H9 (cell line): ENCODE measurements around the gene UBE3A. TPM values are rescaled to one million over a fixed set of nuclear protein-coding genes. Genes with fewer than 3 reads are reported as not detected.

Source experiments
- DNase-seq: peaks from one replicate; pipeline ENCODE4 v3.0.0-alpha.2; 2017
- H2AFZ ChIP-seq: one replicate; pipeline ENCODE4 v1.6.1; 2013; ENCODE audit warnings: mild to moderate bottlenecking, low read length, control low read depth, moderate library complexity
- H2AK5ac ChIP-seq: 2 replicates; pipeline ENCODE4 v1.6.1; 2013; ENCODE audit warnings: low read length, control low read depth, mixed read lengths; ENCODE audit not compliant: insufficient read length
- H2BK120ac ChIP-seq: one replicate; pipeline ENCODE4 v1.6.1; 2013; ENCODE audit warnings: low read depth, mild to moderate bottlenecking, low read length, control low read depth, inconsistent platforms; ENCODE audit not compliant: poor library complexity, severe bottlenecking
- H2BK12ac ChIP-seq: 2 replicates; pipeline ENCODE4 v1.6.1; 2013; ENCODE audit warnings: low read length, control low read depth, mixed read lengths, low read depth; ENCODE audit not compliant: insufficient read length
- H2BK15ac ChIP-seq: 2 replicates; pipeline ENCODE4 v1.6.1; 2013; ENCODE audit warnings: low read depth, low read length, control low read depth
- H2BK20ac ChIP-seq: one replicate; pipeline ENCODE4 v1.6.1; 2013; ENCODE audit warnings: low read depth, mild to moderate bottlenecking, low read length, control low read depth, inconsistent platforms; ENCODE audit not compliant: poor library complexity, severe bottlenecking
- H2BK5ac ChIP-seq: 2 replicates; pipeline ENCODE4 v1.6.1; 2013; ENCODE audit warnings: low read length, control low read depth, mixed read lengths; ENCODE audit not compliant: insufficient read length
- H3K14ac ChIP-seq: 2 replicates; pipeline ENCODE4 v1.6.1; 2013; ENCODE audit warnings: low read length, control low read depth; ENCODE audit not compliant: insufficient read depth
- H3K18ac ChIP-seq: 2 replicates; pipeline ENCODE4 v1.6.1; 2013; ENCODE audit warnings: low read depth, mild to moderate bottlenecking, mixed read lengths, low read length, control low read depth; ENCODE audit not compliant: insufficient read length
- H3K23ac ChIP-seq: 2 replicates; pipeline ENCODE4 v1.6.1; 2013; ENCODE audit warnings: low read length, control low read depth, mixed read lengths, low read depth; ENCODE audit not compliant: insufficient read length
- H3K23me2 ChIP-seq: 2 replicates; pipeline ENCODE4 v1.6.1; 2013; ENCODE audit warnings: low read depth, mild to moderate bottlenecking, mixed read lengths, low read length, control low read depth; ENCODE audit not compliant: insufficient read length, poor library complexity, severe bottlenecking
- H3K27ac ChIP-seq: 2 replicates; pipeline ENCODE4 v1.5.1; 2013; ENCODE audit warnings: low read length, control low read depth, mixed read lengths, low read depth; ENCODE audit not compliant: insufficient read length
- H3K27me3 ChIP-seq: 2 replicates; pipeline ENCODE4 v1.6.1; 2013; ENCODE audit warnings: low read length, control low read depth, inconsistent platforms; ENCODE audit not compliant: insufficient read depth
- H3K4ac ChIP-seq: 2 replicates; pipeline ENCODE4 v1.6.1; 2013; ENCODE audit warnings: low read depth, mild to moderate bottlenecking, control low read depth, inconsistent platforms, low read length, moderate library complexity
- H3K4me1 ChIP-seq: 2 replicates; pipeline ENCODE4 v1.6.1; 2013; ENCODE audit warnings: low read length, control low read depth, inconsistent platforms; ENCODE audit not compliant: insufficient read depth
- H3K4me2 ChIP-seq: 2 replicates; pipeline ENCODE4 v1.6.1; 2013; ENCODE audit warnings: low read length, control low read depth, mixed read lengths; ENCODE audit not compliant: insufficient read length, insufficient read depth
- H3K56ac ChIP-seq: 2 replicates; pipeline ENCODE4 v1.6.1; 2013; ENCODE audit warnings: low read depth, mild to moderate bottlenecking, mixed read lengths, low read length, control low read depth; ENCODE audit not compliant: insufficient read length
- H3K79me1 ChIP-seq: 2 replicates; pipeline ENCODE4 v1.6.1; 2013; ENCODE audit warnings: low read depth, mild to moderate bottlenecking, moderate library complexity, low read length, control low read depth, inconsistent platforms; ENCODE audit not compliant: insufficient read depth, poor library complexity, severe bottlenecking
- H3K79me2 ChIP-seq: 2 replicates; pipeline ENCODE4 v1.6.1; 2013; ENCODE audit warnings: low read length, control low read depth, inconsistent platforms; ENCODE audit not compliant: insufficient read depth
- H3K9ac ChIP-seq: 2 replicates; pipeline ENCODE4 v1.6.1; 2013; ENCODE audit warnings: low read length, control low read depth, mixed read lengths; ENCODE audit not compliant: insufficient read length; ENCODE audit errors: extremely low read depth
- H3K9me3 ChIP-seq: one replicate; pipeline ENCODE4 v1.6.1; 2013; ENCODE audit warnings: low read depth, low read length, inconsistent platforms; ENCODE audit not compliant: control insufficient read depth
- H3T11ph ChIP-seq: one replicate; pipeline ENCODE4 v1.6.1; 2013; ENCODE audit warnings: mild to moderate bottlenecking, low read length, control low read depth, inconsistent platforms
- H4K20me1 ChIP-seq: one replicate; pipeline ENCODE4 v1.6.1; 2013; ENCODE audit not compliant: control insufficient read depth, insufficient read length, insufficient read depth
- H4K5ac ChIP-seq: 2 replicates; pipeline ENCODE4 v1.6.1; 2013; ENCODE audit warnings: low read depth, mild to moderate bottlenecking, mixed read lengths, low read length, control low read depth; ENCODE audit not compliant: insufficient read length
- H4K8ac ChIP-seq: replicated peaks from 2 replicates; pipeline ENCODE4 v1.6.1; 2013; ENCODE audit warnings: low read length, control low read depth, mixed read lengths, low read depth; ENCODE audit not compliant: insufficient read length
- H4K91ac ChIP-seq: 2 replicates; pipeline ENCODE4 v1.6.1; 2013; ENCODE audit warnings: low read depth, mild to moderate bottlenecking, moderate library complexity, mixed read lengths, low read length, control low read depth; ENCODE audit not compliant: insufficient read length
- H3K27ac Mint-ChIP-seq, 3 experiments: 2 replicates in 2 of 3; 3 replicates in 1 of 3; pipeline ENCODE4 v1.8.0; 2020 to 2021; ENCODE audit warnings: mixed read lengths in 3 of 3, mild to moderate bottlenecking in 1 of 3, moderate library complexity in 1 of 3
- H3K27me3 Mint-ChIP-seq: 2 replicates; pipeline ENCODE4 v1.8.0; 2021; ENCODE audit warnings: low read depth, mild to moderate bottlenecking, moderate library complexity, mixed read lengths
- H3K36me3 Mint-ChIP-seq, 3 experiments: 2 replicates in 2 of 3; 3 replicates in 1 of 3; pipeline ENCODE4 v1.8.0; 2020 to 2021; ENCODE audit warnings: low read depth in 3 of 3, mixed read lengths in 3 of 3; ENCODE audit not compliant: insufficient read depth in 1 of 3
- H3K4me1 Mint-ChIP-seq, 2 experiments: 2 replicates each; pipeline ENCODE4 v1.8.0; 2020; ENCODE audit warnings: mixed read lengths in 2 of 2
- H3K4me3 Mint-ChIP-seq, 2 experiments: 2 replicates in 1 of 2; 3 replicates in 1 of 2; pipeline ENCODE4 v1.8.0; 2020 to 2021; ENCODE audit warnings: mild to moderate bottlenecking in 2 of 2, mixed read lengths in 2 of 2, moderate library complexity in 1 of 2
- H3K9me3 Mint-ChIP-seq, 2 experiments: 2 replicates in 1 of 2; 3 replicates in 1 of 2; pipeline ENCODE4 v1.8.0; 2020; ENCODE audit warnings: mild to moderate bottlenecking in 2 of 2, mixed read lengths in 2 of 2, moderate library complexity in 1 of 2
- WGBS: extraction: QIAGEN DNeasy Blood & Tissue Kit; methylation state at CpG from one replicate; pipeline ENCODE4 v1.1.7; 2013; ENCODE audit warnings: missing lambda C conversion rate, low lambda C conversion rate, mixed read lengths; ENCODE audit not compliant: insufficient read length; ENCODE audit errors: extremely low coverage; 5-methylcytosine and 5-hydroxymethylcytosine counted together
- total RNA-seq: library from RNA; stranded (reverse); gene quantifications from 2 replicates; pipeline ENCODE4 v1.2.1, GENCODE V29; 2021
- TF ChIP-seq, protein P1 (sequence below): fragments of 200-600 bp; sonication (generic); conservative IDR thresholded peaks from 3 replicates; pipeline ENCODE4 v1.8.0; 2021; ENCODE audit warnings: antibody characterized with exemption, mild to moderate bottlenecking

Gene UBE3A
- total RNA-seq, 1 experiment from 2014 or later: 108 TPM

DNA sequence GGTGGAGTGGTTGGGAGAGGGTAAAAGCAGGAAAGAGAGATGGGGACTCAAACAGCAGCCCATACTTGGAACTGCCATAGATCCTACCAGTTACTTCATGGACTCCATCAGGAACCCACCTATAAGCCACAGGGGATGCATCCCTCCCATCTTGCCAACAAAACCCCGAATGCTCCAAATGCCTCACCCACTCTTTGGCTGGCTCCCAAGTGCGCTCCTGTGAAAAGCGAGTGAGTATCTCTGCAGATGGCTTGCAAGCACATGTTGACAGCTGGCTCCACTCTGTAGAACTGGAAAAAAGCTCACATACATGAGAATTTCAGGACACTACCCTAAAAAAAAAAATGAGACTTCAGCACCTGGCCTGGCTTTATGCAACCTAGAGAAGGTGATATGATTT, 151.0 kb downstream of the UBE3A start:
- H3K4ac ChIP-seq: no peak overlapping the region
- no peak overlapping the region for H4K5ac ChIP-seq
- no peak overlapping the region for H3K56ac ChIP-seq
- TF ChIP-seq, protein P1, sequence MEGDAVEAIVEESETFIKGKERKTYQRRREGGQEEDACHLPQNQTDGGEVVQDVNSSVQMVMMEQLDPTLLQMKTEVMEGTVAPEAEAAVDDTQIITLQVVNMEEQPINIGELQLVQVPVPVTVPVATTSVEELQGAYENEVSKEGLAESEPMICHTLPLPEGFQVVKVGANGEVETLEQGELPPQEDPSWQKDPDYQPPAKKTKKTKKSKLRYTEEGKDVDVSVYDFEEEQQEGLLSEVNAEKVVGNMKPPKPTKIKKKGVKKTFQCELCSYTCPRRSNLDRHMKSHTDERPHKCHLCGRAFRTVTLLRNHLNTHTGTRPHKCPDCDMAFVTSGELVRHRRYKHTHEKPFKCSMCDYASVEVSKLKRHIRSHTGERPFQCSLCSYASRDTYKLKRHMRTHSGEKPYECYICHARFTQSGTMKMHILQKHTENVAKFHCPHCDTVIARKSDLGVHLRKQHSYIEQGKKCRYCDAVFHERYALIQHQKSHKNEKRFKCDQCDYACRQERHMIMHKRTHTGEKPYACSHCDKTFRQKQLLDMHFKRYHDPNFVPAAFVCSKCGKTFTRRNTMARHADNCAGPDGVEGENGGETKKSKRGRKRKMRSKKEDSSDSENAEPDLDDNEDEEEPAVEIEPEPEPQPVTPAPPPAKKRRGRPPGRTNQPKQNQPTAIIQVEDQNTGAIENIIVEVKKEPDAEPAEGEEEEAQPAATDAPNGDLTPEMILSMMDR: no peak
- no peak overlapping the region for H2AFZ ChIP-seq
- Mint-ChIP-seq H3K4me1 (no peaks in the 10 kb centered on the region), H3K27ac (no peak overlapping the region), H3K4me3 (no peak overlapping the region), H3K9me3 (peaks cover 66 to 78% of the 10 kb centered on the region in 2 experiments), H3K27me3 (no peaks in the 10 kb centered on the region), H3K36me3 (peaks cover 0 to 2% (median 0%) of the 10 kb centered on the region in 3 experiments; a peak in 3 of 7 replicates)
- no peaks in the 10 kb centered on the region for H3K79me1 ChIP-seq
- no peak overlapping the region for H3K27ac ChIP-seq
- no peak overlapping the region for H2AK5ac ChIP-seq
- no peak overlapping the region for H2BK12ac ChIP-seq
- H3K79me2 ChIP-seq: no peaks in the 10 kb centered on the region
- H3T11ph ChIP-seq: no peak overlapping the region
- H3K23ac ChIP-seq: no peak overlapping the region
- H3K27me3 ChIP-seq: no peaks in the 10 kb centered on the region
- H4K8ac ChIP-seq: no peak overlapping the region
- no peak for DNase-seq
- no CpG with 5 or more reads among the region's 3 CpGs for WGBS
- no peaks in the 10 kb centered on the region for H3K23me2 ChIP-seq
- no peak overlapping the region for H3K9ac ChIP-seq
- no peak overlapping the region for H3K14ac ChIP-seq
- H2BK5ac ChIP-seq: no peak overlapping the region
- peaks cover 2% of the 10 kb centered on the region for H3K9me3 ChIP-seq
- H4K20me1 ChIP-seq: no peaks in the 10 kb centered on the region
- H3K4me1 ChIP-seq: no peaks in the 10 kb centered on the region
- no peak overlapping the region for H3K4me2 ChIP-seq
- H2BK15ac ChIP-seq: no peak overlapping the region
- no peak overlapping the region for H3K18ac ChIP-seq
- H2BK20ac ChIP-seq: no peak overlapping the region
- H4K91ac ChIP-seq: no peak overlapping the region
- no peak overlapping the region for H2BK120ac ChIP-seq
